GM19467 (cell line): ENCODE measurements around the gene FNDC8.
"Not testable (repeated sequence)": the region's sequence is repeated elsewhere in the genome, so short reads cannot be mapped to it uniquely, and the experiment has no call there.

ENCODE experiments used
- ATAC-seq: cut with Tn5 transposase; IDR thresholded peaks from one replicate; pipeline ENCODE4 v1.9.1; 2021; ENCODE audit warnings: mild to moderate bottlenecking, moderate library complexity; ENCODE audit not compliant: unreplicated experiment

The FNDC8 gene

DNA sequence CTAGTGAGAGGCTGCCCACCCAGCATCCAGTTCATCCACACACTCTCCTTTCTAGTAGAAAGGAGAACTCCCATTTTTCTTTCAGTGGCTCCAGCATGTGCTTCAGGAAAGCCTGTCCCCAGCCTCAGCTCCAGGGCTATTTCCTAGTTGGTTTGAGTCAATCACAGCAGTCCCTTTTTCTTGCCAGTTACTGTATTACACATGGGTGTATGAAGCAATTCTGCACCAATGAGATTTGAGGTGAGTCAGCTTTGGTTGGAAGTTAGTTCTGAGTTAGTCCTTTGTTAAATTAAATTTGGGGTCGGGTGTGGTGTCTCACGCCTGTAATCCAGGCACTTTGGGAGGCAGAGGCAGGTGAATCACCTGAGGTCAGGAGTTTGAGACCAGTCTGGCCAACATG, 26.5 kb upstream of the FNDC8 start:
- ATAC-seq = no peak

DNA sequence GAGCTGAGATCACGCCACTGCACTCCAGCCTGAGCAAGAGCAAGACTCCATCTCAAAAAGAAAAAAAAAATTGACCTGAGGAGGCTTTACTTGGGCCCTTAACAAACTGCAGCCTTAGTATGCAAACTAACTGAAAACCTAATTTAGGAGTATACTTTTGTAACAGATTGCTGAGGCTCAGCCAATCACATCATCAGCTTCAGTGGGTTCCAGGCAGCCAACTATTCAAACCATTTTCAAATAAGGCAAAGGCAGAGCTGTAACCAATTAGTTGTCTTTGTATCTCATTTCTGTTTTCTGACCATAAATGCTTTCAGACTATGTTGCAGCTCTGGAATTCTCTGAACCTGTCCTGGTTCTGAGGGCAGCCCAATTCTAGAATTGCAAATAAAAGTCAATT, 25.7 kb upstream of the FNDC8 start:
- no peak for ATAC-seq

GRCh38 chr17:35097776-35098175, 23.6 kb upstream of the FNDC8 start:
- no peak for ATAC-seq

GRCh38 chr17:35099908-35100307, 21.5 kb upstream of the FNDC8 start:
- ATAC-seq = no peak

DNA sequence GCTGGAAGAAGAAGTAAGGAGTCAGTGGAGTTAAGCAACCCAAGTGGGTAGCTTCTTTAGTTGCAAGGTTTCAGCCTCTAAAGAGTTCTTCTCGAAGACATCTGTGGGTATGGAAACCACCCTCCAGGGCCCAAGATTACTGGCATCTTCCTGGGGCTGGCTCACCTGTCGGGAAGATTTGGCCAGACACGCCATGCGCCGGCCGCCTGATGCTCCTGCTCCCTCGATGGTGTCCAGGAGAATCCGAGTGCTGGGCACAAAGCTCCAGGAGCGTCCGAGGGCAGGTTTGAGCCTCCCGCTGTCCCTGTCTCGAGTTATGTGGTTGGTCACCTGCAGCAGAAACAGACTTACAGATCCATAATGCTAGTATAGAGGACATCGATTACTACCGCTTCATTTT, 20.4 kb upstream of the FNDC8 start:
- ATAC-seq = no peak

GRCh38 chr17:35101725-35102124, 19.7 kb upstream of the FNDC8 start:
- ATAC-seq = no peak

DNA sequence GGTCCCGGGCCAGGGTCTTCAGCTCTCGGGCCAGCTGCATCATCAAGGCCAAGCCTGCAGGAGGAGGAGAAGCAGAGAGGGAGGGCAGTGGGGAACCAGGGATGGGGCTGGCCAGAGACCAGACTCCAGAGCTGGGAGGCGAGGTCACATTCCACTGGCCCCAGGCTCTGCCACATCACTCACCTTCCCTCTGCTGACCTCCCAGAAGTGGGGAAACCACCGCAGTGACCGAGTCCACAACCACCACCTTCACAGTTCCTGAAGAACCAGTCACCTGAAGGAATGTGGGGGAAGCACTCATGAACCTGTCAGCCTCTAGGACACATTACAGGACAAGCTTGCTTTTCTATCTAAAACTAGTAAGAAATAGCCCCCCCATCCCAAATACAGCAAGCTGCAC, 18.1 kb upstream of the FNDC8 start:
- ATAC-seq = no peak

DNA sequence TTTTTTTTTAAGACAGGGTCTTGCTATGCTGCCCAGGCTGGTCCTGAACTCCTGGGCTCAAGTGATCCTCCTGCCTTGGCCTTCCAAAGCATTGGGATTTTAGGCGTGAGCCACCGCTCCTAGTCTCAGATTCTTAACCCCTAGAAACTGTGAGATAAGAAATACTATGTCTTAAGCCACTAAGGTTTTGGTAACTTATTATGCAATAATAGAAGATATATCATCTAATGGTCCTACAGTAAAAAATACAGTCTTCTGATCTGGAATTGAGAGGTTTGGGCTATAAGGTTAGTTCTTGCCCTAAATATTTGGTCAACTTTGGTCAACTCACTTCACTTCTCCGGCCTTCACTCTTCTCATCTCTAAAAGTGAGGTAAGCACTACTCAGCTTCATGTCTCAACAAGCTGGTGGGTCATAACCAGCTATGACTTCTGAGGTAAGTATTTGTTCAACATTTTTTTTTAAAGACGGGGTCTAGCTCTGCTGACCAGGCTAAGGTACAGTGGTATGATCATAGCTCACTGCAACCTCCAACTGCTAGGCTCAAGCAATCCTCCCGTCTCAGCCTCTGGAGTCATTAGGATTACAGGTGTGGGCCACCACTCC, 16.5 kb upstream of the FNDC8 start:
- ATAC-seq = no peak

GRCh38 chr17:35110791-35111190, 10.6 kb upstream of the FNDC8 start:
- not testable (repeated sequence) for ATAC-seq

DNA sequence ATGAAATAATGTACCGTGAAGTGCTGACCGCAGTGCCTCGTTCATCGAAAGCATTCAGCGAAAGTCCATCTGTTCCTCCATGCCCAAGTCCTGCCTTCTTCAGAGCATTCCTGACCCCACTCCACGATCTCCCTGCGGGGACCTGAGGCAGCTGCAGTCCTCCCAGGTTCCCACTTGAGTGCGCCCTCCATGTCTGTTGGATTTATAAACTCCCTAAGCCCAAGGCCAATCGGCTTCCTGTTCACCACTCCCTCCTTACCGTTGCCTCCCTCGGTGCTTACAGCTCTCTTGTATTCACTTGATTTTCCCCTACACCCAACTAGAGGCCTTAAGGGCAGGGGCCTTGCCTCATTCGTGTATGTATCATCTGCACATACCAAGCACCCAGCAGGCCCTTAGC, 4.6 kb upstream of the FNDC8 start:
- ATAC-seq = no peak

GRCh38 chr17:35117984-35118383, 3.4 kb upstream of the FNDC8 start:
- no peak for ATAC-seq

DNA sequence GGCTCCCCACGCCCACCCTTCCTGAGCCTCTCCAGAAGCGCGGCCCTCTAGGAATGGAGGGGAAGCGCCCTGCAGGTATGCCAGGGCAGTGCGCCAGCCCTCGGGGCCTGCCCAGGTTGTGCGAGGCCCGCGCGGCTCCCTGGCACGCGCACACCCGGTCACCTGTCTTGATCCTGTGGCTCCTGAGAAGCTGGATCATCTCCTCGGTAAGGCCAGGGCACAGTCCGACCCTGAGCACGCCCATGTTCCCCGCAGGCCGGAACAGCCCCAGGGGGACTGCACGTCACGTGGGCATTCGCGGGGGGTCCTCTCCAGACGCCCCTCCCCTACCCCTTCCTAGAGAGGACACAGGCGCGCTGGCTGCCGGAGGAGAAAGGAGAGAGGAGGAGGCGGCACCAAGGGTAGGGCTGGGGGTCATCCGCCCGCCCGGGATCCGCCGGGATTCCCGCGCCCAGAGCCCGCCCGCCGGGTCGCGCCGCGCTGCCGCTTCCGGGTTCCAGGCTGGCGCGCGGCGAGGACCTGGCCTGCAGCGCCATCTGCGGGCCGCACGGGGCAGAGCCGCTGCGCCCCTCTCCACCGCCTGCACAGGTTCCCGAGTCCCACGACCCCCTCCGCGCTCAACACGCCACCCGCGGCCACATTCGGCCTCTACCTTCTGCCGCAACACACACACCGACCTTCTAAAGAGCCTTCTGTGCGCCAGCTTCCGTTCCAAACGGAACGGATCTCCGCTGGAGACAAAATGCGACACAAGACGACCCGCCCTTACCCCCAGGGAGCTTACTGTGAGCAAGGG, 1.8 kb upstream of the FNDC8 start, which contains the start of gene RAD51D:
Gene RAD51D (minus strand): TSS at position 491 of the 796 bp plus-strand sequence. CDS start 247 bp downstream, at position 244.
- ATAC-seq = peak; percentile 76

GRCh38 chr17:35127751-35128514, 6.5 kb downstream of the FNDC8 start:
- no peak for ATAC-seq

DNA sequence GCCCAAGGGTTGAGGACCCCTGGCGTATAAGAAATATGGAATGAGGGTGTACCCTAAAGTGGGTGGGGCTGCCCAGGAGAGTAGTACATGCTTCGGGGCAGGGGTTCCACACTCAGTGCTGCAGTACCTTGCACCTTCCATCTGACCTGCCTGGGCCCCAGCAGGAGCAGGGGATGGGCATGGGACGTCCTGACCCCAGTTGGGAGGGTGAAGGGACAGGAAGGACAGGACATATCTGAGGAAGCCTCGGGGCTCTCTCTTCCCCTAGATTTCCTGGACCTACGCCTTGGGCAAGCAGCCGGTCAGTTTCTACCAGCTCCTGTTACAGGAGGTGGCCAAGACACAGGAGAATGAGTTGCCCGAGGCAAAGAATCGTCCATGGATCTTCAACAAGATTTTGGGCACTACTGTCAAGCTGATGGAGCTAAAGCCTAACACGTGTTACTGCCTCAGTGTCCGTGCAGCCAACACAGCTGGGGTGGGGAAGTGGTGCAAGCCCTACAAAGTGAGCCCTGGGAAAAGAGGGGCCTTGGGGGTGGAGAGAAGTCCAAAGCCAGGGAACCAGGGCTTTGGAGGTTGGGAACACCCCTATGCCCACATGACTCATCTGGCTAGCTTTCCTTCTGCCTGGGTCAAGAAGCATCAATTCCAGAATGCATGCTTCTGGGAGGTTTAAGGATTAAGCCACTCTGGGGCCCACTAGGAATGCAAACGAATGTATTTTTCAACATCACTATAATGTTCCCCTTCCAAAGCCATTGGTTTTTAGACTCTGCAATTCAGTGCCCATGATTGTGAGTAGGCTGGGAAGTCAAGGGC, 7.9 kb downstream of the FNDC8 start:
- no peak for ATAC-seq

DNA sequence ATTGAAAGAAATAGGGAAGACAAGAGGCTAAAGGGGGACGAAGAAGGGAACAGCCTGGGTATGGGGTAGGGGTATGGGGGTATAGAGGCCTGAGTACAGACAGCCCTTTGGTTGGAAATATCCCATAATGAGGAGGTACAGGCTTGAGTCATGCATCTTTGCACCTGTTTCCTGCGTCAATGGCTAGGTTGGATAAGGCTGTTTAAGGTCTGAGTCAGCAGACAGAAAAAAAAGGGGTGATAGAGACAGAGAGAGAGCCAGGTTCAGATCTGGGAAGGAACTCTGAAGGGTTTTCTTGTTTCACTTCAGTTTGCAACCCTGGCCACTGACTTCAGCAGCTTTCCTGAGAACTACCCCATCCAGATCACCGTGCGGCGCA, 8.5 kb downstream of the FNDC8 start:
- ATAC-seq = no peak

- ATAC-seq = no peak
These were observed 9.0 kb downstream of the FNDC8 start for GRCh38 chr17:35130392-35130791.

GRCh38 chr17:35132099-35132498, 10.7 kb downstream of the FNDC8 start:
- ATAC-seq = no peak

DNA sequence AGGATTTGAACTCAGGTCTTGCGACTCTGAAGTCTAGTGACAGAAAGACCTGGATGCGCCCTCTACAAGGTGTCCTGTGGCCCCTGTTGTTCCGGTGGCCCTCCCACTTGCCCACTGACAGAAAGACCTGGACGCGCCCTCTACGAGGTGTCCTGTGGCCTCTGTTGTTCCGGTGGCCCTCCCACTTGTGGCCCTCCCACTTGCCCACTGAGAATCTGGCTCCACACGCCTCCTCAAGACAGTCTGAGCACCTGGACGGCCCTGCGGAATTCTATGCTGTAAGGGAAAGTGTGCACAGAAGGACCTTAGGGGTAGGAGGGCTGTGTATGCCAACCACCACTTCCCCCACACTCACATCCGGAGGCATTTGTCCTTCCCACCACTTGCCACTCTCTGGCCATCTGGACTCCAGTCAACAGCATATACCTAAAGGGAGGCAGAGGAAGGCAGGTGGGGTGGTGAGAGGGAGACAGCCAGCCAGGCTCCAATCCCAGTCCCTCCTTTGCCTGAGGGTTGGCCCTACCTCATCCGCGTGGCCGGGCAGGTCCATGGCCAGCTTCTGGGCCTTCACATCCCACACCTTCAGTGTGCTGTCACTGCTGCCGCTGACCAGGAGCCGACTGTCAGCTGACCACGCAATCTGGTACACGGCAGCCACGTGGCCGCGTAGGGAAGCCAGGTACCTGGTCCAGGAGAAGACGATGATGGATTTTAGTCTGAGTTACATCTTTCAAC, 11.6 kb downstream of the FNDC8 start:
- no peak for ATAC-seq

DNA sequence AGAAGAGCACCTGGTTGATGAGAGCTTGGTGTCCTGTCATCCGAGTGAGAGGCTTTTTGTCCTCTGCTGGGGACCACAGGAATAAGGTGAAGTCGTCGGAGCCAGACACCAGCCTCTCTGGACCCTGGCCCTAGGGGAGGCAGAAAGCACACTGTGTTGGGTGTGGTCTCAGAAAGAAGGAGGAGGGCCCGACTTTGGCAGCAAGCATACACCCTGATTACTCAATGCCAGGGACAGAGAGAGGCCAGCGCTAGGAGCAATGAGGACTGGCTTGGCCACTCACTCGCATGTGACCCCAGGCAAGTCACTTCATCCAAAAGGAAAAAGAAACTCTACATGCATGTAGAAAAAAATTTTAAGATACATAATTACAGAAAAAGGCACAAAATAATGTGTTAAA, 13.9 kb downstream of the FNDC8 start:
- no peak for ATAC-seq

DNA sequence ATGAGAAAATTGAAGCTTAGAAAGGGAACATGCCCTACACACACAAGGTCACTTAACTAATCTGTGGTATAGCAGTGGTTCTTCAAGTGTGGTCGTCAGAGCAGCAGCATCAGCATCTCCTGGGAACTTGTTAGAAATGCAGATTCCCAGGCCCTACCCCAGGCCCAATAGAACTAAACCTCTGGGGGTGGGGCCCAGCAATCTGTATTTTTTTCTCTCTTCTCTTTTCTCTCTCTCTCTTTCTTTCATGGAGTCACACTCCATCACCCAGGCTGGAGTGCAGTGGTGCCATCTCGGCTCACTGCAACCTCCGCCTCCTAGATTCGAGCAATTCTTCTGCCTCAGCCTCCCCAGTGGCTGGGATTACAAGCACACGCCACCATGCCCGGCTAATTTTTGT, 16.8 kb downstream of the FNDC8 start:
- no peak for ATAC-seq
